ENCODE measurements around the gene GNE.
"Not testable (repeated sequence)": the region's sequence is repeated elsewhere in the genome, so short reads cannot be mapped to it uniquely, and the experiment has no call there.

The GNE gene

GRCh38 chr9:36190388-36191289, 67.6 kb downstream of the GNE start, which contains the start of gene CLTA:
Gene CLTA (plus strand): TSS chr9:36190921. CDS start chr9:36191057, 136 bp downstream.
- no peaks in the 10 kb centered on the region for H3K9me3 ChIP-seq (ENCODE audit: severe bottlenecking)
- DNase-seq: peak; percentile 99
- TF ChIP-seq CTCF (IDR thresholded peaks at IDR 0.05; ENCODE audit: low read depth, low read length): peak; percentile 19; the same call in 1 of the 2 replicates
- peak within 1 kb of the TSS; percentile 98 for H3K4me3 ChIP-seq (ENCODE audit: low read depth, low read length)
- no peaks in the 10 kb centered on the region for H3K27me3 ChIP-seq (ENCODE audit: insufficient read depth, low read depth, severe bottlenecking)
- H3K36me3 ChIP-seq: peaks cover 18% of the 10 kb centered on the region
- H3K27ac ChIP-seq: peak within 1 kb of the TSS; percentile 85

GRCh38 chr9:36189976-36190375, 68.3 kb downstream of the GNE start:
- no peak for TF ChIP-seq CTCF (IDR thresholded peaks at IDR 0.05; ENCODE audit: low read depth, low read length)
- Histone ChIP-seq H3K4me3 (ENCODE audit: low read depth, low read length) (peak overlapping the region; percentile 98), H3K27ac (peak overlapping the region; percentile 85), H3K9me3 (ENCODE audit: severe bottlenecking) (no peaks in the 10 kb centered on the region), H3K36me3 (peaks cover 16% of the 10 kb centered on the region), H3K27me3 (ENCODE audit: insufficient read depth, low read depth, severe bottlenecking) (no peaks in the 10 kb centered on the region)
- no peak for DNase-seq

GRCh38 chr9:36188212-36188611, 70.0 kb downstream of the GNE start:
- no peak overlapping the region for H3K4me3 ChIP-seq (ENCODE audit: low read depth, low read length)
- no peaks in the 10 kb centered on the region for H3K27me3 ChIP-seq (ENCODE audit: insufficient read depth, low read depth, severe bottlenecking)
- peaks cover 3% of the 10 kb centered on the region for H3K36me3 ChIP-seq
- no peak for DNase-seq
- no peaks in the 10 kb centered on the region for H3K9me3 ChIP-seq (ENCODE audit: severe bottlenecking)
- no peak overlapping the region for H3K27ac ChIP-seq
- no peak for TF ChIP-seq CTCF (IDR thresholded peaks at IDR 0.05; ENCODE audit: low read depth, low read length)

GRCh38 chr9:36187414-36187813, 70.8 kb downstream of the GNE start:
- Histone ChIP-seq H3K9me3 (ENCODE audit: severe bottlenecking) (no peaks in the 10 kb centered on the region), H3K4me3 (ENCODE audit: low read depth, low read length) (no peak overlapping the region), H3K27ac (no peak overlapping the region), H3K36me3 (no peaks in the 10 kb centered on the region; the same call in none of the 2 replicates), H3K27me3 (ENCODE audit: insufficient read depth, low read depth, severe bottlenecking) (no peaks in the 10 kb centered on the region)
- TF ChIP-seq CTCF (IDR thresholded peaks at IDR 0.05; ENCODE audit: low read depth, low read length): no peak
- no peak for DNase-seq

GRCh38 chr9:36180243-36180642, 78.0 kb downstream of the GNE start:
- H3K9me3 ChIP-seq (ENCODE audit: severe bottlenecking); DNase-seq; H3K36me3 ChIP-seq; H3K27me3 ChIP-seq (ENCODE audit: insufficient read depth, low read depth, severe bottlenecking); H3K27ac ChIP-seq; H3K4me3 ChIP-seq (ENCODE audit: low read depth, low read length): not testable (repeated sequence)

GRCh38 chr9:36177571-36177970, 80.7 kb downstream of the GNE start:
- H3K4me3 ChIP-seq (ENCODE audit: low read depth, low read length): no peak overlapping the region
- DNase-seq: no peak
- no peak for TF ChIP-seq CTCF (IDR thresholded peaks at IDR 0.05; ENCODE audit: low read depth, low read length)
- H3K27ac ChIP-seq: no peak overlapping the region
- H3K27me3 ChIP-seq (ENCODE audit: insufficient read depth, low read depth, severe bottlenecking): no peaks in the 10 kb centered on the region
- H3K36me3 ChIP-seq: no peaks in the 10 kb centered on the region
- no peaks in the 10 kb centered on the region for H3K9me3 ChIP-seq (ENCODE audit: severe bottlenecking)

- not testable (repeated sequence) for H3K4me3 ChIP-seq (ENCODE audit: low read depth, low read length)
Observed at GRCh38 chr9:36176496-36176895, 81.8 kb downstream of the GNE start.

GRCh38 chr9:36175209-36175608, 83.0 kb downstream of the GNE start:
- not testable (repeated sequence) for H3K36me3 ChIP-seq; H3K27ac ChIP-seq; H3K4me3 ChIP-seq (ENCODE audit: low read depth, low read length); H3K9me3 ChIP-seq (ENCODE audit: severe bottlenecking); DNase-seq; H3K27me3 ChIP-seq (ENCODE audit: insufficient read depth, low read depth, severe bottlenecking)

More at GRCh38 chr9:36176496-36176895, 81.8 kb downstream of the GNE start:
- not testable (repeated sequence) for H3K27ac ChIP-seq; H3K36me3 ChIP-seq; H3K27me3 ChIP-seq (ENCODE audit: insufficient read depth, low read depth, severe bottlenecking); DNase-seq; H3K9me3 ChIP-seq (ENCODE audit: severe bottlenecking)
